HCT116 (cell line): ENCODE measurements around the gene ATP5F1D. TPM values are rescaled to one million over a fixed set of nuclear protein-coding genes. Genes with fewer than 3 reads are reported as not detected.

Experiments
- ATAC-seq: fragments of 200-7000 bp; cut with Tn5 transposase; 2 replicates; pipeline ENCODE4 v1.9.1; 2020; ENCODE audit warnings: mild to moderate bottlenecking, moderate library complexity
- BruUV-seq: library from RNA; stranded (reverse); fragments of 400-500 nt; replicated peaks from 2 replicates; lab custom pipeline; 2021; lab: Mats Ljungman, UMichigan
- CTCF ChIA-PET: fragments of 300-600 bp; sonication (Branson Sonifier 250); formaldehyde crosslinking; loops from one replicate; lab custom pipeline; 2021; ENCODE audit warnings: antibody characterized with exemption; lab: Charles Lee
- POLR2A ChIA-PET: fragments of 300-600, 350-600 bp; sonication (Branson Sonifier 250); formaldehyde crosslinking; loops from one replicate; lab custom pipeline; 2021; ENCODE audit warnings: antibody characterized with exemption; lab: Charles Lee
- RAD21 ChIA-PET, 2 experiments: fragments of 300-600 bp; sonication (Branson Sonifier 250); formaldehyde crosslinking; loops; one replicate each; lab custom pipeline; 2023; ENCODE audit warnings: low total read pairs in 2 of 2; ENCODE audit not compliant: uncharacterized antibody in 2 of 2, unreplicated experiment in 2 of 2, low non-redundant PET in 1 of 2; lab: Charles Lee
- DNase-seq: peaks from one replicate; pipeline ENCODE4 v3.0.0-alpha.2; 2010; ENCODE audit warnings: low read depth, low spot score
- H2AFZ ChIP-seq: fragments of 200-600 bp; shearing (Covaris generic), sonication (generic); 2 replicates; pipeline ENCODE4 v1.6.1; 2017; ENCODE audit warnings: low read depth, mixed run types, mixed read lengths, antibody characterized with exemption, low read length; ENCODE audit not compliant: poor library complexity, severe bottlenecking
- H3K27ac ChIP-seq: 2 replicates; pipeline ENCODE4 v1.5.1; 2012; ENCODE audit warnings: low read depth, low read length
- H3K27me3 ChIP-seq: fragments of 200-600 bp; sonication (generic); 2 replicates; pipeline ENCODE4 v1.6.1; 2016; ENCODE audit warnings: mixed run types, low read length, mixed read lengths; ENCODE audit not compliant: insufficient read depth
- H3K36me3 ChIP-seq, 2 experiments: fragments of 200-500 bp in 1 of 2; fragments of 200-600 bp in 1 of 2; sonication (Bioruptor generic) in 1 of 2; sonication (generic) in 1 of 2; 2 replicates each; pipeline versions ENCODE4 v1.5.1 to v1.6.1; 2014 to 2016; ENCODE audit warnings: low read length in 2 of 2, inconsistent platforms in 1 of 2, mixed read lengths in 1 of 2, mixed run types in 1 of 2; ENCODE audit not compliant: insufficient read depth in 2 of 2, control insufficient read depth in 1 of 2
- H3K4me1 ChIP-seq, 2 experiments: fragments of 200-600 bp in 1 of 2; sonication (generic) in 1 of 2; 2 replicates each; pipeline versions ENCODE4 v1.5.1 to v1.6.1; 2012 to 2017; ENCODE audit warnings: low read length in 2 of 2, inconsistent platforms in 1 of 2, mild to moderate bottlenecking in 1 of 2, mixed read lengths in 1 of 2, mixed run types in 1 of 2, moderate library complexity in 1 of 2; ENCODE audit not compliant: insufficient read depth in 2 of 2, control insufficient read depth in 1 of 2
- H3K4me2 ChIP-seq: fragments of 200-600 bp; sonication (generic); 2 replicates; pipeline ENCODE4 v1.6.1; 2017; ENCODE audit warnings: mixed run types, low read length, mixed read lengths
- H3K4me3 ChIP-seq, 2 experiments: fragments of 200-600 bp in 1 of 2; sonication (generic) in 1 of 2; replicated peaks in 1 of 2; 2 replicates each; pipeline ENCODE4 v1.5.1; 2011 to 2016; ENCODE audit warnings: low read length in 2 of 2, control low read depth in 1 of 2, low read depth in 1 of 2, mild to moderate bottlenecking in 1 of 2, mixed read lengths in 1 of 2, mixed run types in 1 of 2
- H3K79me2 ChIP-seq: fragments of 200-600 bp; sonication (generic); 2 replicates; pipeline ENCODE4 v1.6.1; 2017; ENCODE audit warnings: mild to moderate bottlenecking, mixed run types, low read length, moderate library complexity, mixed read lengths; ENCODE audit not compliant: insufficient read depth
- H3K9ac ChIP-seq: fragments of 200-600 bp; sonication (generic); 2 replicates; pipeline ENCODE4 v1.6.1; 2016; ENCODE audit warnings: low read length, mixed read lengths
- H3K9me2 ChIP-seq: fragments of 200-600 bp; sonication (generic), shearing (Covaris generic); 2 replicates; pipeline ENCODE4 v1.6.1; 2017; ENCODE audit warnings: mixed run types, mild to moderate bottlenecking, moderate library complexity; ENCODE audit not compliant: insufficient read depth
- H3K9me3 ChIP-seq, 2 experiments: fragments of 200-500 bp in 1 of 2; fragments of 200-600 bp in 1 of 2; sonication (Bioruptor generic) in 1 of 2; sonication (generic) in 1 of 2; 2 replicates each; pipeline ENCODE4 v1.6.1; 2014 to 2017; ENCODE audit warnings: low read length in 2 of 2, mixed read lengths in 2 of 2, inconsistent platforms in 1 of 2, low read depth in 1 of 2, mild to moderate bottlenecking in 1 of 2, mixed run types in 1 of 2, moderate library complexity in 1 of 2; ENCODE audit not compliant: control insufficient read depth in 1 of 2, insufficient read depth in 1 of 2
- H4K20me1 ChIP-seq: fragments of 200-600 bp; sonication (generic), shearing (Covaris generic); 2 replicates; pipeline ENCODE4 v1.6.1; 2017; ENCODE audit warnings: mixed run types, mild to moderate bottlenecking, moderate library complexity; ENCODE audit not compliant: insufficient read depth
- EGR1 ChIP-seq: IDR thresholded peaks from 2 replicates; pipeline ENCODE4 v1.6.1; 2012; ENCODE audit warnings: low read depth
- REST ChIP-seq: IDR thresholded peaks from 2 replicates; pipeline ENCODE4 v1.6.1; 2012; ENCODE audit warnings: low read depth
- intact Hi-C: fragments of 100-400 bp; cut with micrococcal nuclease; formaldehyde crosslinking; loops from 2 replicates; pipeline ENCODE4 v1.10.0; 2022
- total RNA-seq: library from RNA; stranded (reverse); gene quantifications from one replicate; pipeline ENCODE4 v1.2.1, GENCODE V29; 2021; ENCODE audit not compliant: unreplicated experiment
- TF ChIP-seq, protein P1 (sequence below): IDR thresholded peaks from 2 replicates; pipeline ENCODE4 v1.6.1; 2011; ENCODE audit warnings: mild to moderate bottlenecking, low read length, moderate library complexity; ENCODE audit not compliant: insufficient replicate concordance; ENCODE audit errors: extremely low read depth

Gene ATP5F1D
- total RNA-seq, 1 experiment from 2014 or later: 428 TPM

GRCh38 chr19:1224047-1224825, 17.3 kb upstream of the ATP5F1D start:
- H2AFZ ChIP-seq: no peak overlapping the region
- TF ChIP-seq REST: no peak
- no peak for TF ChIP-seq EGR1
- TF ChIP-seq, protein P1, sequence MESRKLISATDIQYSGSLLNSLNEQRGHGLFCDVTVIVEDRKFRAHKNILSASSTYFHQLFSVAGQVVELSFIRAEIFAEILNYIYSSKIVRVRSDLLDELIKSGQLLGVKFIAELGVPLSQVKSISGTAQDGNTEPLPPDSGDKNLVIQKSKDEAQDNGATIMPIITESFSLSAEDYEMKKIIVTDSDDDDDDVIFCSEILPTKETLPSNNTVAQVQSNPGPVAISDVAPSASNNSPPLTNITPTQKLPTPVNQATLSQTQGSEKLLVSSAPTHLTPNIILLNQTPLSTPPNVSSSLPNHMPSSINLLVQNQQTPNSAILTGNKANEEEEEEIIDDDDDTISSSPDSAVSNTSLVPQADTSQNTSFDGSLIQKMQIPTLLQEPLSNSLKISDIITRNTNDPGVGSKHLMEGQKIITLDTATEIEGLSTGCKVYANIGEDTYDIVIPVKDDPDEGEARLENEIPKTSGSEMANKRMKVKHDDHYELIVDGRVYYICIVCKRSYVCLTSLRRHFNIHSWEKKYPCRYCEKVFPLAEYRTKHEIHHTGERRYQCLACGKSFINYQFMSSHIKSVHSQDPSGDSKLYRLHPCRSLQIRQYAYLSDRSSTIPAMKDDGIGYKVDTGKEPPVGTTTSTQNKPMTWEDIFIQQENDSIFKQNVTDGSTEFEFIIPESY: no peak
- TF ChIP-seq, all 23 proteins: peak for 0
- Histone ChIP-seq H3K9me3 (no peaks in the 10 kb centered on the region), H3K79me2 (peaks cover 11% of the 10 kb centered on the region; the same call in 1 of the 2 replicates), H3K4me1 (peaks cover 15 to 25% of the 10 kb centered on the region in 2 experiments), H3K36me3 (peaks cover 2 to 6% of the 10 kb centered on the region in 2 experiments; a peak in 2 of 4 replicates), H3K27ac (peak overlapping the region; percentile 14; the same call in 1 of the 2 replicates), H3K27me3 (no peaks in the 10 kb centered on the region), H3K4me3 (no peak overlapping the region), H3K4me2 (no peak overlapping the region), H4K20me1 (no peaks in the 10 kb centered on the region), H3K9me2 (no peaks in the 10 kb centered on the region), H3K9ac (no peak overlapping the region)
- ChIA-PET CTCF (interaction anchor here (2.4 kb wide), 1 partner anchor 111 kb away, joined by 8 read pairs; no protein-coding TSS in a partner anchor), RAD21 (interaction anchor here in 1 of 2 experiments (0.5 kb wide), 1 partner anchor 149 kb away, joined by 3 read pairs; no protein-coding TSS in a partner anchor), POLR2A (no interaction called here)
- DNase-seq (no peak), ATAC-seq (no peak)
- intact Hi-C loops: no loop called here
- BruUV-seq: no TSS peak
